C4-2B (cell line): Measurements from ENCODE around the gene NAA80.

ENCODE experiments used
- CTCF ChIP-seq: fragments of 450-650 bp; conservative IDR thresholded peaks from 2 replicates; pipeline ENCODE4 v1.5.1; 2017; ENCODE audit warnings: mild to moderate bottlenecking
- ZFX ChIP-seq: fragments of 450-650 bp; IDR thresholded peaks from 2 replicates; pipeline ENCODE4 v1.6.1; 2017

DNA sequence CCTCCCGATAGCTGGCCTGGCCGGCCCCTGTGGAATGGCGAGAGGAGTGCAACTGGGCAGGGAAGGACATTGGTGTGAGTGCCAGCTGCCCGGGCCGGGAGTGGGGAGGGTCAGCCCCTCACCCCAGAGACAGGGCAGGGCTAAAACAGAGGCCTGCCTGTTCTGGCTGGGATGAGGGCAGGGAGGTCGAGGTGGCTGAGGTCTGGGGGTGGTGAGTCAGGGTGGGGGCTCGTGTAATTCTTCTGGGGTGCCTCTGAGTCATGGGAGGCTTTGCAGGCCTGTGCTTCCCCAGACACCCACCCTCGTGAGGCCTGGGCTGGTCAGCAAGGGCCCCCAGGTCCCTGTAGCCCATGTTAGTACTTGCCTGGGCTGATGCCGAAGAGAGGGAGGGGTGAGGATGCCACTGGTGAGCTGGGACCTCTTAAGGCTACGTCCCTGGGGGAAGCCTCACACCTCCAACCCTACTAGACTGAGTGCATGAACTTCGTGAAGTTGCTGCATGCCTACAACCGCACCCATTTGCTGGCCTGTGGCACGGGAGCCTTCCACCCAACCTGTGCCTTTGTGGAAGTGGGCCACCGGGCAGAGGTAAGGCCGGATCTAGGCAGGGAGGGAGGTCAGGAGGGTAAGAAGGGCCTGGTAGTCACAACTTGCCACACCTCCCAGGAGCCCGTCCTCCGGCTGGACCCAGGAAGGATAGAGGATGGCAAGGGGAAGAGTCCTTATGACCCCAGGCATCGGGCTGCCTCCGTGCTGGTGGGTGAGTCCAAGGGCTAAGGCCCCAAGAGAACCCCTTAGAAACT, 28.6 kb downstream of the NAA80 start:
- TF ChIP-seq CTCF (no peak), ZFX (no peak)
